OCI-LY1 (cell line): ENCODE measurements around the gene DEFB129.

Source experiments
- EZH2 ChIP-seq: fragments of 200-600 bp; sonication (generic), shearing (Covaris generic); IDR thresholded peaks from 2 replicates; pipeline ENCODE4 v1.8.0; 2017; ENCODE audit warnings: borderline replicate concordance, mixed run types, mild to moderate bottlenecking, antibody characterized with exemption, low read length, moderate library complexity, mixed read lengths
- TF ChIP-seq, protein P1 (sequence below): fragments of 200-600 bp; sonication (generic), shearing (Covaris generic); IDR thresholded peaks from 2 replicates; pipeline ENCODE4 v1.5.1; 2017; ENCODE audit warnings: mild to moderate bottlenecking, antibody characterized with exemption, low read length, moderate library complexity, mixed read lengths

DNA sequence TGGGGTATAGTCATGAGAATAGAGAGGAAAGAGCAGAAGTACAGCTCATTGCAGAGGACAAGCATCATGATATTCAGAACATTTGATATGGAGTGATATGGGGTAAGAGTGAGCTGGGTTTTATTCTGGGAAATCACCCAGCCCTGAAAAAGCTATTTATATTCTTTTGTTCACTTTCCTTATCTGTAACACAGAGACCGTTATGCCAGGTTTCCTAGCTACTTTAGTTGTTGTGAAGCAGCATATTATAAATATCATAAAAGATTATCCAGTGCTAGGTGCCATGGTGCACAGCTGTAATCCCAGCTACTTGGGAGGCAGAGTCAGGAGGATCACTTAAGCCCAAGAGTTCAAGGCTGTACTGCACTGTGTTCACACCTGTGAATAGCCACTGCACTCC is 9.8 kb upstream of the DEFB129 start:
- TF ChIP-seq, protein P1, sequence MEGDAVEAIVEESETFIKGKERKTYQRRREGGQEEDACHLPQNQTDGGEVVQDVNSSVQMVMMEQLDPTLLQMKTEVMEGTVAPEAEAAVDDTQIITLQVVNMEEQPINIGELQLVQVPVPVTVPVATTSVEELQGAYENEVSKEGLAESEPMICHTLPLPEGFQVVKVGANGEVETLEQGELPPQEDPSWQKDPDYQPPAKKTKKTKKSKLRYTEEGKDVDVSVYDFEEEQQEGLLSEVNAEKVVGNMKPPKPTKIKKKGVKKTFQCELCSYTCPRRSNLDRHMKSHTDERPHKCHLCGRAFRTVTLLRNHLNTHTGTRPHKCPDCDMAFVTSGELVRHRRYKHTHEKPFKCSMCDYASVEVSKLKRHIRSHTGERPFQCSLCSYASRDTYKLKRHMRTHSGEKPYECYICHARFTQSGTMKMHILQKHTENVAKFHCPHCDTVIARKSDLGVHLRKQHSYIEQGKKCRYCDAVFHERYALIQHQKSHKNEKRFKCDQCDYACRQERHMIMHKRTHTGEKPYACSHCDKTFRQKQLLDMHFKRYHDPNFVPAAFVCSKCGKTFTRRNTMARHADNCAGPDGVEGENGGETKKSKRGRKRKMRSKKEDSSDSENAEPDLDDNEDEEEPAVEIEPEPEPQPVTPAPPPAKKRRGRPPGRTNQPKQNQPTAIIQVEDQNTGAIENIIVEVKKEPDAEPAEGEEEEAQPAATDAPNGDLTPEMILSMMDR: no peak
- no peak for TF ChIP-seq EZH2
